Left lung (tissue), 10 donors: ENCODE measurements around the gene FLRT2. TPM values are rescaled to one million over a fixed set of nuclear protein-coding genes. Genes with fewer than 3 reads are reported as not detected.

Source experiments
- ATAC-seq: fragments of 200-7000 bp; cut with Tn5 transposase; one replicate; pipeline ENCODE4 v1.9.1; 2020; ENCODE audit warnings: moderate library complexity
- DNase-seq, 4 donors: peaks; one replicate each; pipeline ENCODE4 v3.0.0-alpha.2; 2013 to 2020
- H3K27ac ChIP-seq, 2 donors: fragments of 200-600 bp; sonication (generic) in 1 of 2; one replicate each; pipeline versions ENCODE4 v1.5.0 to v1.8.0; 2020 to 2021
- H3K27me3 ChIP-seq, 2 donors: fragments of 200-600 bp; sonication (generic) in 1 of 2; one replicate each; pipeline versions ENCODE4 v1.5.0 to v1.8.0; 2020 to 2021
- H3K36me3 ChIP-seq, 2 donors: fragments of 200-600 bp; sonication (generic) in 1 of 2; one replicate each; pipeline versions ENCODE4 v1.5.0 to v1.8.0; 2020 to 2021
- H3K4me1 ChIP-seq, 2 donors: fragments of 200-600 bp; one replicate each; pipeline ENCODE4 v1.8.0; 2021
- H3K4me3 ChIP-seq, 2 donors: fragments of 200-600 bp; sonication (generic) in 1 of 2; one replicate each; pipeline versions ENCODE4 v1.5.0 to v1.8.0; 2020 to 2021; ENCODE audit warnings: mild to moderate bottlenecking in 1 of 2
- H3K9me3 ChIP-seq, 2 donors: fragments of 200-600 bp; sonication (generic) in 1 of 2; one replicate each; pipeline versions ENCODE4 v1.5.0 to v1.8.0; 2020 to 2021
- CTCF ChIP-seq, 2 donors: fragments of 200-600 bp; sonication (generic) in 1 of 2; IDR thresholded peaks; one replicate each; pipeline versions ENCODE4 v1.5.0 to v1.8.0; 2021; ENCODE audit warnings: antibody characterized with exemption in 2 of 2
- intact Hi-C, 2 donors: fragments of 100-400 bp; cut with DNase I; formaldehyde crosslinking; loops; one replicate each; pipeline versions ENCODE4 v1.11.2 to v1.14.2; 2022
- polyA plus RNA-seq, 6 donors: library from polyadenylated mRNA; unstranded; fragments of 120-200 nt; gene quantifications; one replicate each; pipeline ENCODE4 v1.2.1, GENCODE V29; 2013; ENCODE audit not compliant: insufficient read length in 6 of 6
- total RNA-seq, 2 donors: library from RNA; stranded (reverse); fragmentation: NEBNext Ultra II Directional; extraction: Animal tissue kit (Norgen Biotek cat#: 25700); gene quantifications; one replicate each; pipeline ENCODE4 v1.2.1, GENCODE V29; 2021
- donor health status: DM: no; HTN: yes; CAD: no.
- donor health status: DM: no; HTN: no; CAD: no.

FLRT2 gene
- total and polyA plus RNA-seq, 8 donors, result 19.1 to 51.3 (median 35.3) TPM

GRCh38 chr14:85578357-85578756, 48.4 kb downstream of the FLRT2 start:
- Histone ChIP-seq H3K9me3 (no peaks in the 10 kb centered on the region), H3K36me3 (no peaks in the 10 kb centered on the region), H3K27me3 (no peaks in the 10 kb centered on the region), H3K4me1 (no peaks in the 10 kb centered on the region), H3K4me3 (no peak overlapping the region), H3K27ac (no peak overlapping the region)
- ATAC-seq (no peak), DNase-seq (no peak)
- intact Hi-C loops, result no loop called here
- no peak for TF ChIP-seq CTCF (IDR thresholded peaks at IDR 0.05)

GRCh38 chr14:85578930-85579329, 49.0 kb downstream of the FLRT2 start:
- H3K4me1 ChIP-seq, result no peaks in the 10 kb centered on the region
- no peak overlapping the region for H3K4me3 ChIP-seq
- DNase-seq (no peak), ATAC-seq (no peak)
- intact Hi-C loops, result no loop called here
- H3K9me3 ChIP-seq, result no peaks in the 10 kb centered on the region
- no peak overlapping the region for H3K27ac ChIP-seq
- no peaks in the 10 kb centered on the region for H3K27me3 ChIP-seq
- no peak for TF ChIP-seq CTCF (IDR thresholded peaks at IDR 0.05)
- no peaks in the 10 kb centered on the region for H3K36me3 ChIP-seq

GRCh38 chr14:85579942-85580341, 50.0 kb downstream of the FLRT2 start:
- H3K27ac ChIP-seq, result no peak overlapping the region
- no peak overlapping the region for H3K4me3 ChIP-seq
- no peak for DNase-seq
- ATAC-seq, result no peak
- H3K36me3 ChIP-seq, result no peaks in the 10 kb centered on the region
- TF ChIP-seq CTCF (IDR thresholded peaks at IDR 0.05), result no peak
- H3K27me3 ChIP-seq, result no peaks in the 10 kb centered on the region
- no peaks in the 10 kb centered on the region for H3K9me3 ChIP-seq
- H3K4me1 ChIP-seq, result no peaks in the 10 kb centered on the region
- intact Hi-C loops, result no loop called here

GRCh38 chr14:85580536-85581140, 50.7 kb downstream of the FLRT2 start:
- no peak overlapping the region for H3K4me3 ChIP-seq

GRCh38 chr14:85581691-85582090, 51.7 kb downstream of the FLRT2 start:
- no peak for TF ChIP-seq CTCF (IDR thresholded peaks at IDR 0.05)
- H3K27ac ChIP-seq, result no peak overlapping the region
- no peaks in the 10 kb centered on the region for H3K4me1 ChIP-seq
- ATAC-seq (no peak), DNase-seq (no peak)
- no peaks in the 10 kb centered on the region for H3K36me3 ChIP-seq
- no peaks in the 10 kb centered on the region for H3K27me3 ChIP-seq
- intact Hi-C loops, result no loop called here
- no peaks in the 10 kb centered on the region for H3K9me3 ChIP-seq
- no peak overlapping the region for H3K4me3 ChIP-seq

More at GRCh38 chr14:85580536-85581140, 50.7 kb downstream of the FLRT2 start:
- TF ChIP-seq CTCF (IDR thresholded peaks at IDR 0.05), result no peak
- Histone ChIP-seq H3K36me3 (no peaks in the 10 kb centered on the region), H3K4me1 (no peaks in the 10 kb centered on the region), H3K27ac (no peak overlapping the region), H3K9me3 (no peaks in the 10 kb centered on the region), H3K27me3 (no peaks in the 10 kb centered on the region)
- intact Hi-C loops, result no loop called here
- DNase-seq, result no peak
- ATAC-seq, result no peak
